HT1080 (cell line): ENCODE data around the gene THAP10. TPM values are rescaled to one million over a fixed set of nuclear protein-coding genes. Genes with fewer than 3 reads are reported as not detected.

Experiments used
- DNase-seq: peaks from one replicate; pipeline ENCODE4 v3.0.0-alpha.2; 2015; ENCODE audit warnings: low read depth
- total RNA-seq: library from RNA; depleted of rRNA; stranded (reverse); fragments of >200 nt; shearing (Covaris generic); gene quantifications from 2 replicates; pipeline ENCODE4 v1.2.3, GENCODE V29; 2014; rRNA removed

Gene THAP10
- total RNA-seq, 1 experiment from 2014 or later: 3.3 TPM

DNA sequence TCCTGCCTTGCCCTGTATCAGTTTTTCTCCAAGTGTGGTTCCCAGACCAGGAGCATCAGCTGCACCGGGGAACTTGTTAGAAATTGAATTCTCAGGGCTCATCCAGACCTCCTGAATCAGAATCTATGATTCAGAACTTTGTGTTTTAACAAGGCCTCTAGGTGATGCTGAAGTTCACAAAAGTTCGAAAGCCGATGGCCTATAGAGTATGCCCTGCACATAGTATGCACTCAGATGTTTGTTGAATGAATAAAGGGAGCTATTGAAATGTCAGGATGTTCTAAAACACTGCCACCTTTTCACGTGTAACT is 37.6 kb downstream of the THAP10 start:
- peak; percentile 56 for DNase-seq

DNA sequence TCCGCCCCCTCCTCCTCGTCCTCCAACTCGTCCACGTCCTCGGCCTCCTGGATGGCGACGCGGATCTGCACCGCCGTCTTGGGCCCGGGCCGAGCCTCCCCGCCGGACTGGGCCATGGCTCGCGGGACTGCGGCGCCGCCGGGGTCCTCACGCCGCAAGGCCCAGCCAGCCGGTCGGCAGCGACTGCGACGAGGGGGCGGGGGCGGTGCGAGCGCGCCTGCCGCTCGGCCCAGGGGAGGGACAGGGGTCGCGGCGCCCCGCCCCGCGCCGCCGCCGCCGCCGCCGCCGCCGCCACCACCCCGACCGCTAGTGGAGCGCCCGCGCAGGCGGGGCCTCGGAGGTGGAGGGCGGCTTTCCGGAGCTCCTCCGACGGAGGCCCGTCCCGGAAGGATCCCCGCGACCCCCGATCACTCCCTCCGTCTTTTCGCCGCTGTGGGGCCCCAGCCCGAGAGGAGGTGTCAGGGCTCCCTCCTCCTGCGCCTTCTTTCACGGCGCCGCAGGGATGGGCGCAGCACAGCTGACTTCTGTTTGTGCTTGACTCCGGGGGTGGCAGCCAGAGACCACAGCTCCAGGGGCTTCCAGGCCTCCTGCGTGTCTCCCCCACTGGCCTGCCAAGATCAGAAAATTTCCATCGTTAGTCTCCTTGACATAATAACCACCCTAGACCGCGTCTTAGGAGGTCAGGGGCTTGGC is 38.1 kb downstream of the THAP10 start, which contains the start of gene LARP6:
Gene LARP6 (minus strand): TSS at position 185 of the 693 bp plus-strand sequence. CDS start 69 bp downstream, at position 116.
- peak; percentile 28 for DNase-seq

DNA sequence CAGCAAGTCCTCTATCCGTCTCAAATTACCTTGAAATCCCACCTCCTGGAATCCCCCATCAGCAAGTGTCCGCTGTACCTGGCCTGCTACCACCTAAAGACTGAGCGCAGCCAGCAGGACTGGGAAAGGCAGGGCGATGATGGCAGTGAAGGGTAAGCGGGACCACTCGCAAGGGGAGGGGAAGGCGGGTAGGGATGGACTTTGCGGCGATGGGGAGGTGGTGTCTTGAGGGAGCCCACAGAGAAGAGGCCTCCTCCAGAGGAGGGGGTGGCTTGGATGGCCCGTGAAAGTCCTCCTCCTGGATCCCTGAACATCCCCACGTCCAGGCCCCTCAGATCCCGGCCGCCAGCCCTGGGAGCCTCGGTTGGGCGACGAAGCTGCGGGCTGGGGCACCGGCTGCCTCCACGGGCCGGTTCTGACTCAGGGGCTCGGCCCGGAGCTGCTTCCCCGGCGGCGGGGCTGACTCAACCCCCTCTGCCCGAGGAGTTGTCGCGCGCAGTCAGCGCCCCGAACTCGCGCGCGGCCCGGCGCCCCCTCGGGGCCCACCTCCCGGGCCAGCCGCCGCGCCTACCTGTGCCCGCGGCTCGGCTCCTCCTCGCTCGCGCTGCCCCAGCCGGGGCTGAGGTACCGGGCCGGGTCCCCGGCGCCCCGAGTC is 38.8 kb downstream of the THAP10 start:
- peak; percentile 52 for DNase-seq

DNA sequence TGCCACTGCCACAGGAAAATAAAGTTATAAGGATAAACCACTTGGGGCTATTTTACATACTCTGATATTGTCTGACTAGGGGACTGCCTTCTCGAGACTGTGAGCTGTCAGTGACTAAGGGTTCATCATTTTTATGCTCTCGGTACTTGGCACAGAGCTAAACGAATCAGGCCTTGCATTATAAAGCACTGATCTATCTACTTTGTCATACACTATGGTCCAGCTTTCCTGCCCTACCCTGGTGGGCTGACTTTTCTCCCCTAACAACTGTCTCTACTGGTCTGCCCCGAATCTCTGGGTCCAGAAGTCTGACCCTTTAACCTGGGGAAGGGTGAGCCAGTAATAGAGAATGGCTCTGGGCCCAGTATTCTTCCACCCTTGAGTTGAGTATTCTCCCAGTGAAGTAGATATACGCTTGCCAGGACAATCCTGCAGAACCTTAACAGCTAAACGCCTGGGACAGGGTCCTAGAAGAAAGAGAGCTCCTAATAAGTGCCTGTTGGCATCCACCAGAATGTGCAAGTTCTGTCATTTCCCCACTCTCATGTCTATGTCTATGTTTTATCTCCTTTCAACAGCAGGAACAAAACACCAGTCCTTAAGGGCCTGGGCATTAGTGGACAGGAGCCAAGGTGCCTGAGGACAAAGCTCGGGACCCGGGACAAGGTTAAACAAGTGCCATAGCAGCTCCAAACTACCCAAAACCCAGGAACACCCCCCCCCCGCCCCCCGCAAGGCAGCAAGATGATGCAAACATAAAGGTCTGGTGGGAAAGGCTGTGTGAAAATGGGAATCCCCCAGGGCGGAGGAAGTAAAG is 39.5 kb downstream of the THAP10 start:
- DNase-seq: peak; percentile 75

DNA sequence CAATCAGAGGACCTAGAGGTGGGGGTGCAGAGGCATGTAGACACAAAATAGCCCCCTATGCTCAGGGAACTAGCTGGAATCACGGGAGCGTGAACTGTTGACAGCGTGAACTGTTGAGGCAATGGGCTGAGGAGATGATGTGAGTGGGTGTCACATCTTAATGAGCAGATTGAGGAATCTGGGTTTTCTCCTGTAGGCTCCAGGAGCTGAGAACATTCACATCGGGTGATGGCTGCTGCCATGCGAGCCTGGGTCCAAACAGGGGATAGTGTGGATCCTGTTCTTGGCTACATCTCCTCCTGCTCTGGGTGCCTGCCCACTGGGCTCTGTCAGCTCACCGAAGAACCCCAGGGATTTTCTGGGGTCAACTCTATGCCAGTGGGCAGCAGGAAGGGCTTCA is 40.3 kb downstream of the THAP10 start:
- no peak for DNase-seq

DNA sequence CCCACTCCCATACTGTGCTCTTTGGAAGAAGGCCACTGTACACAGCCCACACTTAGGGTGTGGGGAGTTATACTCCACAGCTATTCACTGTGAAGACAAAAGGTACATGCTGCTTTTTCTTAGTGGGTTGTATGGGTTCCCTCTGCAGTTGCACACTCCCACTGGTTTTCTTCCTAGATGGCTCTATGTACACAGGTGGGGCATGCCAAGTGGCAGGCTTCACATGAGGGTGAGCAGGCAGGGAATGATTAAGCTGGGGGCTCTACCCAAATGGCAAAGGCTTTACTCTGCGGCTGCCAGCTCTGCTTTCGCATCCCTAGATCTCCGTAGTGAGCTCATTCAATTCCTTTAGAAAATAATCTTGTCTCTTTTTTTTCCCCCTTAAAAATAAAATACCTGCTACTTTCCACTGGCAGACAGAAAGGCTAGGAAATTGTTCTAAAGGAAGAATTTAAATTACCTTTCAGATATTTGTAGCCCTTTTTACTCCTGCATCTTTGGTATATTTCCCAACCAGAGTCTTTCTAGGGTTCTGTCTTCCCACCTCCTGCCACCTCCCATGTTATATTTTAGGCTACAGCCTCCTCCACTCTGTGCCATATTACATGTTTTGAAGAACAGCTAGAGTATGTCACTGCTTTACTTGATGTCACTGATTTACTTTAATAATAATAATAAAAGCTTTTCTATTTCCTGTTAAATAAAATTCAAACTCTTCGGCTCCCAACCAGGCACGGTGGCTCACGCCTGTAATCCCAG is 46.5 kb downstream of the THAP10 start:
- DNase-seq: no peak

DNA sequence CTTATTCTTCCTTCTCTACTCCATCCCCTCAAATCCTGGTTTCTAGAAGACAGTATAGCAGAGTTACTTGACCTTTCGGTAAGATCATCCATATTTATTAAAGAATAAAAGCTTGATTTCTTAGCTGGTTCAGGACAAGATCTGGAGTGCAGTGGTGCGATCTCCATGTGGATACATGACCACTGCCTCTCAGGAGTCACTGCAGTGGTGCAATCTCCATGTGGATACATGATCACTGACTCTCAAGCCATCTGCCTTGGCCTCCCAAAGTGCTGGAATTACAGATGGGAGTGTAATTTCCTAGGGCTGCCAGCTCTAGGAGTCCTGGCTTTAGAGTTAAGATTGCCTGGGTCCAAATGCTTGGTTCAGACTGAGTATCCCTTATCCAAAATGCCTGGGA is 54.8 kb downstream of the THAP10 start:
- no peak for DNase-seq

DNA sequence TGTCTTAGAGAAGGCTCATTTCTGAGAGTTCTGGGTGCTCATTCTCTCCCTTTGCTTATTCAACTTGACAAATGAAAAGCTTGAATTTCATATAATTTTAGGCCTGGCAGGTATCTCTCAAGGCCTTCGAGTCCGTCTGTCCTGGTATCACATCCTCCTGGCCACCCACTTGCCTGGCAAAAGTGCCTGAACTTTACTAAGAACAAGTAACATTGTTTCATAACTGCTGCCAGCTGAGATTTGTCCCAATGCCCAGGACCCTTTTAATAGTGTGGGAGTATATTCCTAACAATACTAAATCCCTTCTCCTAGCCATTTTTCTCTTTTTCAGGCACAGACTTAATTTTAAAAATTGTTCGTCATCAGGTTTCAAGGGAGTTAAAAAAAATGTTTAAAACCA is 56.4 kb downstream of the THAP10 start:
- no peak for DNase-seq

DNA sequence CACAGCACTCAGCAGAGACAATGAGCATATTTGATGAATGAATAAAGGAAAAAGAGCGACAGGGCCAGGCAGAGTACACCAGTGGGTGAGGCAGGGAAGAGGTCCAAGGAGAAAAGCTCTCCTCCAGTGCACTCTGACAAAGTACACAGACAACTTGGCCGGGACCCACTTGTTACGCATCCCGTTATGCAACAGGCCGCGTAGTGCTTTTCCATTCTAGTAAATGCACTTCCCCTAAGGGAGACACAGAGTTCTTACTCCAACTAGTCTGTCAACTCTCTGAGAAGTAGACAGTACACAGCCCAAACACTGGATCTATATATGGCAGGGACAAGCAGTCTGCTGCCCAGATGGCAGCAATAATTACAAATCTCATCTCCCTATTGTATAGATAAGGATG is 56.8 kb downstream of the THAP10 start:
- no peak for DNase-seq

DNA sequence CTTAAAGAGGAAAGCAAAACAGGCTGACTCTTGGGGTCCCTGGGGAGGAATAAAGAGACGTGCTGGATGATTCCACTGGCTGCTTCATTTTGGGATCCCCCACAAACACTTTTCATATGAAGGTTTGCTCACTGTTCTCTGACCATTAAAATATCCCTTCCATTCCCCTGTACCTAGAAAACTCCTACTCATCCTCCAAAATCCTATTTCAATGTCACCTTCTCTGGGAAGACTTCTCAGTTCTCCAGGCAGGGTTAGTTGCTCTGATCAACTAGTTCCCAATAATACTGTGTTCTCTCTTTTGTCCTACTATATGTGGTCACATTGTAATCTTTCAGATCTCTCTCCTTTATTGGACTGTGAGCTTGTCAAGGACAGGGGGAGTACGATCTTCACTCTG is 57.2 kb downstream of the THAP10 start:
- no peak for DNase-seq

DNA sequence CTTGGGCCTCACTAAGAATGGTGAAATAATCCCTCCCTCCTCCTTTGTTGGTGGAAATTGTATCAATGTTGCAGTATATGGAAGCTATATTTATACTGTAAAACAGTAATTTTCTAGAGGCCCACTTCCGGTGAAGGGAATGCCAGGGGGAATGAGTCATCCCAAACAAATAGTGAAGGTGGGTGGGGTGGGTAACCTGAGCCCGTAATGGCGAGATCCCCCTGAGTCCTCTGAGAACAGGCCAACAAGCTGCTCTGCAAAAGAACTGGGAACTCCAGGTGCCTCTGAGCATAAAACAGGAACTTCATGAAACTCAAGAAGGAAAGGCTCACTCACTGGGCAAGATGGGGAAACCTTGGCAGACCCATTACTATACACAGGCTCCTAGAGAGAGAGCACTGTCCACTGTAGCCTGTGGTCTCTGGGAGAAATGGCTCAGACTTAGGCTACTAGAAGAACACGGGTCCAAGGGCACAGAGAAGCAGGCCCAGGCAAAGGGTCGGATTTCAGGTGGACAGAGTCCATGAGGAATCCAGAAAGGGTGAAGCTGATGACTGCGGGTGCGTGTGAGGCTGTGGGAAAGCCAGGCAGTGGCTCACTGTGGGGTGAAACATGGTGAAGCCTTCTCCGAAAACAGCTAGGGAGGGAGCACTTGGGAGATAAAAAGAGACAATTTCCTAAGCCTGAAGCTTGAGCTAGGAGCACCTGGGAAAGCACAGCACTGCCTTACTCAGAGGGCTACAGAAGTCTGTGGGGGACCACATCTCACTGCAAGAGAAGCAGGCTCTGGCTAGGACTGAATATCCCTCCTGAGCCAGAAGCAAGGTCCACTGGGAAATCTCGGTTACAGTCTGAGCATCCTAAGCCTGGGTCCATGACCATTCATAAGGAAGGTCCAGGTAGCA is 58.1 kb downstream of the THAP10 start:
- DNase-seq: peak; percentile 91

DNA sequence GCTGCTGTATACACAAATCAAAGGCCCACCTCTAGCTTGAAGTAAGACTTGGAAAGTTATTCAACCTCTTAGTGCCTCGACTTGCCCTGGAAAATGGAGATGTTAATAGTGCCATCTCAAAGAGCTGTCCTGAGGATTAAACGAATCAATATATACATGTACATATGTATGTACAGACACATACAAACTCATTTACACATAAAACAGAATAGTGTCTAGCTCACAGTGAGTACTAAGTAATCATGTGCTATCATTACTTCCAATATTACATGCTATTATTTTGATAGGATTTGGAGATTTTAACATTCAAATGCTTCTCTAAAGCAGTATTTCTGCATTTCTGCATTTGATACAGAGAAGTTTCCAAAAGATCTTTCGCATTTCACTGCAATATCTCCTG is 58.8 kb downstream of the THAP10 start:
- DNase-seq: no peak

DNA sequence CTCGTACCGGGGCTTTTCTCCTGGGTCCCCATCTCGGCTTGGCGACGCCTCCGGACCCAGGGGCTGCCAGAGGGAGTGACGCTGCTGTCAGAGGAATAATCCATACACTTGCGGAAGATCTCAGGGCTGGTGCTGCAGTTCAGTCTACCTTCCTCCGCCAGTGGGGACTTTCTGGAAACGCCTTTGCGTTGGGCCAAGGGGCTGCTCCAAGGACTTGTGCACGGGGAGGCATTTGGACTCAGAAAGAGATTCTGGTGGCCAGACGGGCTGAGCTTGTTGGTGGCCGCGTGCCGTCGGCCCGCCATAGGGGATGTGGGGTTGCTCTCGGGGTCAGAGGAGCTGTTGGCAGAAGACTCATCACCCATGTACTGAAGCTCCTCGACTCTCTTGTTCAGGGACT is 60.1 kb downstream of the THAP10 start:
- DNase-seq: no peak

Other genes with a start within 250 kb of the THAP10 start
- gene UACA, start 128.9 kb downstream of the THAP10 start, total RNA-seq: 38.9 and 56.1 TPM in 2 replicates
- gene LARP6, start 38.3 kb downstream of the THAP10 start, total RNA-seq: 75.6 and 87.1 TPM in 2 replicates
- 6.2 and 6.7 TPM in 2 replicates for gene LRRC49, start 393 bp upstream of the THAP10 start, total RNA-seq
- gene THSD4, start 223.0 kb upstream of the THAP10 start, total RNA-seq: 11.3 and 11.8 TPM in 2 replicates